GM18511 (cell line): ENCODE measurements around the gene SPAG9.

Source experiments
- ATAC-seq: cut with Tn5 transposase; IDR thresholded peaks from one replicate; pipeline ENCODE4 v1.9.1; 2021; ENCODE audit warnings: mild to moderate bottlenecking, moderate library complexity; ENCODE audit not compliant: unreplicated experiment

SPAG9 gene

DNA sequence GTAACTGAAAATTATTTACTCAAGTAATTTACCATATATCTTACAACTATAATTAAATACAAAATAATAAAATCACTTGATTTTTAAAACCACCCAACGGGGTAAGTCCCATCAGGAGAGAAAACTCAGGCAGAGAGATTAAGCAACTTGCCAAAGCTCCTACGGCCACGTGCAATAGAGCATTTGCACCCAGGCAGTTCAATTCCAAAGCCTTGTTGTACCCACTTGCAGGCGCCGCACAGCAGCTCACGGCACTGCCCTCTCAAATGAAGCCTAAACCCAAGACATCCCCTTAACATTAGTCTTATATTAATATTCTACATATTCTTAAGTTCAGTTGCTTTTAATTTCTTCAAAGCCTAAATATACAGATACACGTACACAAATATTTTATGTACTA is 75.7 kb downstream of the SPAG9 start:
- no peak for ATAC-seq

DNA sequence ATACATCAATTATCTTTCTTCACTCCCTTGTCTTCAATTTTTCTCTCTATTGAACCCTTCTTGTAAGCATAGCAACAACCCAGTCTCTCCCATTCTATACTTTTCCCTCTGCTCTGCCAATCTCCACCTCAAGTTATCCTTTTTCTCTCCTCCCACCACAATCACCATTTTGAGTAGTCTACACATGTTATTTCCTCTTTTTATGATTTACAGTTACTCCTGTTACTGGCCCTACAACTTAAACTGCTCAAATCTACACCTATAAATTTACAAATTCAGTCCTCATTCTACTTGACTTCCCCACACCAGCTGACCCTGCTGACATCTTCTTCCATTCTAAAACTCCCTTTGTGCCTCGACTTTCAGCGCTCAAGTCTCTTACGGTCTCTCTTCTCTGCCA is 84.6 kb downstream of the SPAG9 start:
- no peak for ATAC-seq

DNA sequence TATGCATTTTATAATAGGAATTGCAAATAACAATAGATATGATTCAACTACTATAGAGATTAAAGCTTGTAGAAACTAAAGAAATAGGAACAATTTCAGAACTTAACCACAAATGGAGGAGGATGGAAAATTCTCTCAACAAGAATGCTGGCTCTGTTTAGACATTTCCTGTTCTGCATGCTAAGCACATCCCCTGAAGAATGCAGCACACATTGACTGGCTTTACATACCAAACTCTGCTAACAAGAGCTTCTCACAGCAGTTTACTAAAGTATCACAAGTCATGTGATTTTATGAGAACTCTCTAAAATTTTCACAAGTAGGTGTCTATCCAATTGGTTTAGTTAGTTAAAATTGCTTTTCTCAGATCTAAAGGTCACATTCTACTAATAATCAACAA is 85.2 kb downstream of the SPAG9 start:
- ATAC-seq: no peak

DNA sequence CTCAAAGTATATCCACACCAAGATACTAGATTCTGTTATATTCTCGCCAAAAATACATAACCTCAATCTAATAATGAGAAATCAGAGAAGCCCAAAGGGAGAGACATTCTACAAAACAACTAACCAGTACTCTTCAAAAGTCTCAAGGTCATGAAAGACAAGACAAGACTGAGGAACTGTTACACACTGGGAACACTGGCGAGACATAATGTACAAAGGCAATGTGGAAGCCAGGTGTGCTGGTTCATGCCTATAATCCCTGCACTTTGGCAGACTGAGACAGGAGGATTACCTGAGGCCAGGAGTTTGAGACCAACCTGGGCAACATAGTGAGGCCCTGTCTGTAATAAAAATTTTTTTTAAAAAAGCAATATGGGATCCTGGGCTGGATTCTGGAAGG is 85.9 kb downstream of the SPAG9 start:
- ATAC-seq: no peak

DNA sequence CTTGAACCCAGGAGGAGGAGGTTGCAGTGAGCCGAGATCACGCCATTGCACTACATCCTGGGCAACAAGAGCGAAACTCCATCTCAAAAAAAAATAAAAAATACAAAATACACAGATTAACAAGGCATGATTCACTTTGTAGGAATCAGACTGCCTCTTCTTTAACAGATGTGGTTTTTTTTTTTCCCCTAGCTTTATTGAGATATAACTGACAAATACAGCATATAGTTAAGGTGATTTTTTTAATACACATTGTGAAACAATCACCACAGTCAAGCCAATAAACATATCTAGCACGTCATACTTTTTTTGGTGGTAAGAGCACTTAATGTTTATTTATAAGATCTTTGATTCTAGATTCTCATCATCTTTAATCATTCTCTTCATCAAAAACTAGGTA is 87.8 kb downstream of the SPAG9 start:
- no peak for ATAC-seq

DNA sequence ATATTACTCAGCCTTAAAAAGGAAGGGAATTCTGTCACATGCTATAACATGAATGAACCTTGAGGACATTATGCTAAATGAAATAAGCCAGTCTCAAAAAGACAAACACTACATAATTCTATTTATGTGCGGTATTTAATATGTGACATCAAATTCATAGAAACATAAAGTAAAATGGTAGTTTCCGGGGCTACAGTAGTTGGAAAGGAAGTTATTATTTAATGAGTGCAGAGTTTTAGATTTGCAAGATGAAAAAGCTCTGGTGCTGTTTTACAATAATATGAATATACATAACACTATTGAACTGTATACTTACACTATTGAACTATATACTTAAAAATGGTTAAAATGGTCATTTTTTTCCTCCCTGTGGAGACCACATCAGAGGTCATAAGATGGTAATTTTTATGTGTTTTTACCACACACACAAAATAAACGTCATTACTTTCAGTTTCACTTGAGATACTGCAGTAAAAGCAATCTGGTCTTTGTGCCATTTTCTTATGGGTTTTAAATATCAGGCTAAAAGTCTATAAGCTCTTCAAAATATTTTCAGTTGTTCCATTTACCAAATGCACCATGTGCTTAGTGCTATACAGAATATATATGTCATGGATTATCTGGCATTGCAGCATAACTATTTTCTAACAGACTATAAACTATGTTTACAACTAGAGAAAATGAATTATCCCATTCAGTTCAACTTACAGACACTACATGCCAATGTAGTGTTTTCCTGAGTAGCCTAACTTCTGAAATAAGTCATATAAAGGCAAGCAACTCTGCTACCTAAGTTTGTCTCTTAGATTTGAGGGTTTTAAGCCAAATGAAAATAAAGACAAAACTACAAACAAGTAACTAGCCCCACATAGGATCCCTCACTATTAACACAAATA is 90.9 kb downstream of the SPAG9 start:
- ATAC-seq: no peak

DNA sequence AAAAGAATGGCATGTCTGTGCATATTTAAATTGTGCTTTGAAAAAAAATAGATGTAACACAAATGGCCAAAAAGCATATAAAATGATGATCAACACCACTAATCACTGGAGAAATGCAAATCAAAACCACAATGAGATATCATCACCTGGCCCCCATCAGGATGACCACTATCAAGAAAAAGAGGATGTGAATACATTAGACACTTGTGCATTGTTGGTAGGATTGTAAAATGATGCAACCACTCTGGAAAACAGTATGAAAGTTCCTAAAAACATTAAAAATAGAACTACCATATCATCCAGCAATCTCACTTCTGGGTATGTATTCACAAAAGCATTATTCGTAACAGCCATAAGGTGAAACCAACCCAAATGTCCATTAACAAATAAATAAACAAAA is 91.5 kb downstream of the SPAG9 start:
- ATAC-seq: no peak

DNA sequence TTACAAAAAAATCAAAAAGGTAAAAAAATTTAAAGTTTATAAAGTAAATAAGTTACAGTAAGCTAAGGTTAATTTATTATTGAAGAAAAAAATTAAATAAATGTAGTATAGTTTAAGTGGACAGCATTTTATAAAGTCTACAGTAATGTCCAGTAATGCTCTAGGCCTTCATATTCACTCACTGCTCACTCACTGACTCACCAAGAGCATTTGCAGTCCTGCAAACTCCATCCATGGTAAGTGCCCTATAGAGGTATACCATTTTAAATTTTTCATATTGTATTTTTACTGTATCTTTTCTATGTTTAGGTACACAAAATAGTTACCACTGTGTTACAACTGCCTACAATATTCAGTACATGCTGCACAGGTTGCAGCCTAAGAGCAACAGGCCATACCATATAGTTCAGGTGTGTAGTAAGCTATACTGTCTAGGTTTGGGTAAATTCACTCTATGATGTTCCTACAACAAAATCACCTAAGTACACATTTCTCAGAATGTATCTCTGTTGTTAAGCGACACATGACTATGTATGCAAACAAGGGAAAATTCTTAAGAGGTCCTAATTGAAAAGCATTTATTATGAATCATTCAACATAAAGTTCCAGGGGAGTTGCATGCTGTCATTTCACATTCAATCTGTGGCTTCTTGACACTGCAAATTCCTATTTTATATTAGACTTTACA is 92.3 kb downstream of the SPAG9 start:
- ATAC-seq: no peak

DNA sequence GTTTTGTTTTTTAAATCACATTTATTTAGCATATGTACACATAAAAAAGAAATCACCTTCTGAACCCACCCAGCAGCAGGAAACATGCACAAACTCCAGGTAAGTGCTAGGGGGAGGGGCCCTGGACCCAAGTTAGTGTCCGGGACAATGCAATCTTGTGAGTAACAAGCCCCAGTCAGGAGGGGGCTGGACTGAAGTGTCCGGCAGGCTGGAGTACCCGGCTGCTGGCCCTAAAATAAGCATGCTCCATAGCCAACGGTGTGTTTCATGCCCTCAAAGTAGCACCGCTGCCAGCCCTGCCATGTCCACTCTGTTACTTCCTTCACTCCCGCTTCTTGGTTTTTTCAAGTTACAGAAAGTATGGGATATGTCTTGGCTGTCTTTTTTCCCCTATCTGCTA is 102.1 kb downstream of the SPAG9 start:
- no peak for ATAC-seq

DNA sequence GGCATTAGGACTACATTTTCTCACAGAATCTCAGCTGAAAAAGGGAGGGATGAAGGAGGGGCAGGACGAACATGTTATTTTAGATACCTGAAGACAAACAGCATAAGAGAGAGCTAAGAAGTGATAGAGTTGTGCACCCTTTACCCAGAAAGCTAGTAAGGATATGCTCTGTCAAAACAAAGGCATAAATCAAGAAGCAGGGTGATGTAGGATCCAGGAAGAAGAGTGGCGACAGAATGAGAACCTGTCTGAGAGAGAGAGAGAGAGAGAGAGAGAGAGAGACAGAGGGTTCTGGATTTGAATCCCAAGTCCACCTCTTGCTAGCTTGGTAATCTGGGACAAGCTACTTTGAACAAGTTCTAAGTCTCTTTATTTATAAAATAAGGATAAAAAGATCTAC is 103.4 kb downstream of the SPAG9 start:
- no peak for ATAC-seq

DNA sequence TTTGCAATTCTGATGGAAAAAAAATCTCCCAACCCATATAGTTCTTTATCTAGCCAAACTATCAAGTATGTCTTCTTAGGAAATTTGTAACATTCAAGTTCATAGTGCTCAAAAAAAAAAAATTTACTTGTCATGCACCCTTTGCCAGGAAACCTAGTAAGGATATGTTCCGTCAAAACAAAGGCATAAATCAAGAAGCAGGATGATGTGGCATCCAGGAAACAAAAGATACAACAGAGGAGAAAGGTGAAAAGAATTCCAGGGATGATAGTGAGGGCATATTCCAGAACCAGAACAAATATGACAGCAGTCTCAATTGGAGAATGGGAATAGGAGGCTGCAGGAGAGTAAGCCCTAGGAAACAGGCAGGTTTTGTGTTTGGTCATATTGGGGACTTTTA is 104.6 kb downstream of the SPAG9 start:
- ATAC-seq: no peak

DNA sequence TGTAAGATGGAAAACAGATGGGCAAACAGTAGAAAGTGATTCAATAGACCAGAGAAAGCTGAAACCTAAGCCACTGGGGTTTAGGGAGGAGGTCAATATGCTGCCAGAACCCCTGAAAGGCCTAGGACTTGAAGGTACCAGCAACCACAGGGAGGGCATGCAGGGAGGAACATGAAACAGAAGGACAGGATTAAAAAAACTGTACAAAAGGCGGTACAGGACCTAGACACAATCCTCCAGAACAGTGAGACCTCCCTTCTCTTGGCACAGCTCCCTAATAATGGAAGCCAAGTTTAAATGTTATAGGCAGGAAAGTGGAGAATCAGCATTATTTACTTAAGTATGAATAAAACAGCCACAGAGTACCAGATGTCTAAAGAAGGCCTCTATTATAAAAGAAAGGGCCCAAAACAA is 105.5 kb downstream of the SPAG9 start:
- ATAC-seq: no peak

DNA sequence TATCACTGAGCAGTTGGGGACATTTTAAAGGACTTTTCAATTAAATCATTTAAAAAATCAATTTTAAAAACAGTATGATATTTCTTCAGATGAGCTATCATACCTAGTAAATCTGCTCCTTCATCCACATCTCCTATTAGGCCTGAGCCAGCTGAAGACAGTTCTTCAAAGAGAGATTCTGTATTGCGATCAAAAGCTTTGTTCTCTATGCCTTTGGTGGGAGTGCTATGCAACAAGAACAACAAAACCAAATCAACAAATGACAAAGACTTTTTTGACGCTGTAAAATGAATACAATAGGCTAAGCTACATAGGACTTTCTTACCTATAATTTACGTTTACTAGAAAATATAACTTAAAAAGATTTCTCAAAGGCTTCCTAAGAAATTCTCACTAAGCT is 106.5 kb downstream of the SPAG9 start:
- ATAC-seq: no peak

DNA sequence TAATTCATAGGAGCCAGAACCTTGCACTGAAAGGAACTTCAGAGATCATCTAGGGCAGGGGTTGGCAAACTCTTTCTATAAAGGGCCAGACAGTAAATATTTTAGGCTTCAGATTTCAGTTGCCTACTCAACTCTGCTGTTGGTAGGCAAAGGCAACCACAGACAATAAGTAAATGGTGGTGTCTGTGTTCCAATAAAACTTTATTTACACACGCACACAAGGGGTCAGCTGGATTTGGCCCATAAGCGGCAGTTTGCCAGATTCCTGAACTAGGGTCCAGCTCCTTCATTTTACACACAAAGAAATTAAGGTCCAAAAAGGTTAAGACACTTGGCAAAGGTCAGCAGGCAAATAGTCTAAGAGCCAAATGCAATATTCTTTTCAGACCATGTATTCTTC is 107.3 kb downstream of the SPAG9 start:
- ATAC-seq: no peak

DNA sequence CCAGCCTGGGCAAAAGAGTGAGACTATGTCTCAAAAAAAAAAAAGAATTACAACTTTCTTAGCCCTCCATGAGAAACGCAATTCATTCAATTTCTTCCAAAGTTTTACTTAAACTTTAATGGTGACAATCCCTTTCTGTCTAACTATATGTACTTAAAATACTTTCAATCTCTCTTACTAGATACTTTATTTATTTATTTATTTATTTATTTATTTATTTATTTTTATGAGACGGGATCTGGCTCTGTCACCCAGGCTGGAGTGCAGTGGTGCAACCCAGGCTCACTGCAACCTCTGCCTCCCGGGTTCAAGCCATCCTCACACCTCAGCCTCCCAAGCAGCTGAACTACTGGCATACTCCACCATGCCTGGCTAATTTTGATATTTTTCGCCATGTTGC is 108.1 kb downstream of the SPAG9 start:
- no peak for ATAC-seq

DNA sequence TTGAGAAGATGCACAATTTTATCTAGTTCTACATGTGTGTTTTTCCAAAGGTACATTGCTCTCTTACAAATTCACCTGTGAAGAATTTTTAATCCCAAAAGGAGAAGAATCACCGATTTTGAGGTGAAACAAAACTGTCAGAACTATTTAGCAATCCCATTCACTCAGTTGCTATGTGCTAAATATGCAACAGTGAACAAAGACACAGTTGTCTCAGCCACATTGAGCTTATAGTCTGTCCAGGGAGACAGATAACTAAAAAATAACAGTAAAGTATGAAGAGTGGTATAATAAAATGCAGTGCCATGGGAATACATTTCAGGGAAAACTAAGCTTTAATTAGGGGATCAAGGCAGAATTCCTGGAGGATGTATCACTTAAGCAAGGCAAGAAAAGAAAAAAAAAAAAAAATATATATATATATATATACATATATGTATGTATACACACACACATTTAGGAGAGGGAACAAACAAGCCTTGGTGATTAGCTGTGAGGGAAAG is 110.4 kb downstream of the SPAG9 start:
- no peak for ATAC-seq

DNA sequence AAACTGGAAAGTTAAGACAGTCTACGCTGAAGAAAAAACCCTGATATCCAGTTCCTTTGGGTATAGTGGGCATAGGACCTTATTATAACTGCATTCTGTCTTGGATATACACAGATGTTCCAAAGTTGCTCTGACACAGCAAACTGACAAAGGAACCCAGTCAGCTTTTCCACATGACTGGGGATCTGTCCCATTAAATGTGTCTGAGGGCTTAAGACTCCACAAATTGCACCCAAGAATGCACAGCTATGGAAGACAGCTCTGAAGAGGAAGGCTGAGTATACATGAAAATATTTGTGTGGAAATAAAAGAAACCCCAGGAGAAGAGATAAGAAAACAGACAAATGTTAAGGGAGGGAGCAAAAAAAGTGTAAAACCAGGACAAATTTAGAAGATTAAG is 114.1 kb downstream of the SPAG9 start:
- ATAC-seq: no peak

DNA sequence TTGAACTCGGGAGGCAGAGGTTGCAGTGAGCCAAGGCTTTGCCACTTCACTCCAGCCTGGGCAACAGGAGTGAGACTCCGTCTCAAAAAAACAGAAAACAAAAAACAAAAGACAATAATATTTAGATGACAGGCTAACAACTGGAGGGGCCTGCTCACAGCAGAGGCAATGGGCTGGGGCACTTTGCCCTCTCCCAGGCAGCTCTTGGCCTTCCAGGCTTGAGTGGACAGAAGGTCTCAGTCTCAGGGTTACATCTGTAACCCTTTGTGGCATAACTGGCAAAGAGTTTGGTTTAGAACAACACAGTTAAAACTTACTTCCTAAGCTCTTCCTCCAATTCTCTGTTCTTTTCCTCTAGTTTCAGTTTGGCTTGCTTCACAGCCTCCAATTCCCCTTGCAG is 114.9 kb downstream of the SPAG9 start:
- ATAC-seq: no peak

DNA sequence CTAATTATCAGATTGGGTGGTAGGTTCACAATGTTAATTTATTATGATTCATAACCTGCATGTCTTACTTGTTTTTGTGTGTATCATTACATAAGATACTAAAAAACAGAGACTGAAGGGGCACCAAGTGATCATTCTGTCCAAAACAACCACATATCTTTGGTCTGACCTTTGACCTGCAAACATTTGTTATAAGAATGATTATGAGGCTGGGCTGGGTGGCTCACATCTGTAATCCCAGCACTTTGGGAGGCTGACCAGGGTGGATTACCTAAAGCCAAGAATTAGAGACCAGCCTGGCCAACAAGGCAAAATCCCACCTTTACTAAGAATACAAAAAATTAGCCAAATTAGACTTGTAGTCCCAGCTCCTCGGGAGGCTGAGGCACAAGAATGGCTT is 116.4 kb downstream of the SPAG9 start:
- ATAC-seq: no peak

DNA sequence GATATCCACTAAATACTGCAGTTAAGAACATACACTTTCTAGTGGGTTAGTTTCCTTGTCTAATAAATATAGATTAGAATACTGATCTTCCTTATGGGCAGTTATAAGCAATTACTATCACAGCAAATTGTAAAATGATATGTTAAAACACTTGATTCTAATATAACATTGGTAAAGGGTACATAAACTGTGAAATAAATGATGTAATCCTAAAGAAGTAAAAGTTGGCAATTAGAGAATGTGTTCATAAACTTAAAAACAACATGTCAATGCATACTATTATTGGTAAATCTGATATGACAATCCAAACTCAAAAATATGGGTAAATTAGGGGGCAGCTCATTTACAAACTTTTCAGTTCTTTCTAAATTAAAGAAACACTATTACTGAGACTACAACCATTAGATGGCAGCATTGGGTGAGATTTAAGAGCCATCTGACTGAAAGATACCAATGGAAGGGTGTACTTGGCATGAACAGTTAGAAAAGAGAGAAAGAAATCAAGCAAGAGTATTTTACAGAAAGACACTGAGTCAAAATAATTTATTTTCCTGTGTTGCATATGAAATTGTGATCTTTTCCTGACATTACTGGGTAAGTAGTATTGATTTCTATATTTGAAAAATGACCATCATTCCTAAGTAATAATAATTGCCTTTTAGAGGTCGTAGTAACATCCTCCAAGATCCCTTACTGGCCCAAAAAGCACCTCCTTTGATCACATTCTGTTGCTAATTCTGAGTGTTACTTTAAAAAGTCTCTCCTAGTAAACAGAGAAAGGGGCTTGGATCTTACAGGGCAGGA is 119.6 kb downstream of the SPAG9 start:
- ATAC-seq: no peak

DNA sequence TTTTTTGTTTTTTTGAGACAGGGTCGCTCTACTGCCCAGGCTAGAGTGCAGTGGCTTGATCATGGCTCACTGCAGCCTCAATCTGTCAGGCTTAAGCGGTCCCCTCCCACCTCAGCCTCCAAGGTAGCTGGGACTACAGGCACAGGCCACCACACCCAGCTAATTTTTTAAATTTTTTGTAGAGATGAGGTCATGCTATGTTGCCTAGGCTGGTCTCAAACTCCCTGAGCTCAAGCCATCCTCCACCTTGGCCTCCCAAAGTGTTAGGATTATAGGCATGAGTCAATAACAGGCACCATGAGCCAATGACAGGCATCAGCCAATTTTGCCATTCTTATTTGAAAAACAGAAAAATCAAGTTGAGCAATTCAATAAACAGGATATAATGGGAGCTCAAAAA is 125.0 kb downstream of the SPAG9 start:
- ATAC-seq: no peak
